Measurements from ENCODE around the gene UBXN10. TPM values are rescaled to one million over a fixed set of nuclear protein-coding genes. Genes with fewer than 3 reads are reported as not detected.

UBXN10 gene
- total RNA-seq, 3 donors from 2014 or later (not counting 1 experiment from before 2014, with no cell fraction given), result 2.5 to 3.6 (median 3.5) TPM

- Mint-ChIP-seq H3K4me1 (no peaks in the 10 kb centered on the region), H3K4me3 (no peak overlapping the region)
- 41% methylated on average over 15 of the region's 15 CpGs for WGBS (ENCODE audit: insufficient coverage)
Measured at GRCh38 chr1:20194757-20195461, 9.0 kb downstream of the UBXN10 start.

GRCh38 chr1:20195462-20195780 is 9.5 kb downstream of the UBXN10 start:
- TF ChIP-seq CTCF (IDR thresholded peaks at IDR 0.05), result peak; percentile 30
- intact Hi-C loops (cut with micrococcal nuclease), result loop anchor here (1.0 to 2.0 kb wide), 3 partner anchors 95 to 277 kb away; no protein-coding TSS in a partner anchor
- peaks cover 6% of the 10 kb centered on the region for H3K4me1 ChIP-seq (ENCODE audit: control insufficient read depth, insufficient read depth, low read length)
- ATAC-seq (no peak), DNase-seq (no peak)
- no peak overlapping the region for H3K4me3 ChIP-seq (ENCODE audit: low read length)
- no peak overlapping the region for H3K27ac Mint-ChIP-seq
- no peaks in the 10 kb centered on the region for H3K36me3 ChIP-seq (ENCODE audit: control insufficient read depth, insufficient read depth, low read length)
- no peaks in the 10 kb centered on the region for H3K4me1 Mint-ChIP-seq
- peaks cover 7 to 11% of the 10 kb centered on the region in 2 donors for H3K27me3 Mint-ChIP-seq (ENCODE audit: low read depth in 2 of 2)
- H3K27me3 ChIP-seq (ENCODE audit: control insufficient read depth, insufficient read depth, low read length), result no peaks in the 10 kb centered on the region
- no peaks in the 10 kb centered on the region for H3K9me3 Mint-ChIP-seq
- 82% methylated on average over 4 of the region's 4 CpGs for WGBS (ENCODE audit: insufficient coverage)
- no peaks in the 10 kb centered on the region for H3K9me3 ChIP-seq (ENCODE audit: control insufficient read depth, insufficient read depth, low read length)
- no peak overlapping the region for H3K4me3 Mint-ChIP-seq
- no peaks in the 10 kb centered on the region for H3K36me3 Mint-ChIP-seq
- no peak overlapping the region for H3K27ac ChIP-seq (ENCODE audit: low read length)

More at GRCh38 chr1:20194757-20195461, 9.0 kb downstream of the UBXN10 start:
- no peaks in the 10 kb centered on the region for H3K27me3 ChIP-seq (ENCODE audit: control insufficient read depth, insufficient read depth, low read length)
- H3K27ac ChIP-seq (ENCODE audit: low read length), result no peak overlapping the region
- peaks cover 6% of the 10 kb centered on the region for H3K4me1 ChIP-seq (ENCODE audit: control insufficient read depth, insufficient read depth, low read length)
- no peaks in the 10 kb centered on the region for H3K36me3 ChIP-seq (ENCODE audit: control insufficient read depth, insufficient read depth, low read length)
- Mint-ChIP-seq H3K36me3 (no peaks in the 10 kb centered on the region), H3K27ac (no peak overlapping the region), H3K9me3 (no peaks in the 10 kb centered on the region), H3K27me3 (ENCODE audit: low read depth in 2 of 2) (peaks cover 2 to 8% of the 10 kb centered on the region in 2 donors)
- no peak overlapping the region for H3K4me3 ChIP-seq (ENCODE audit: low read length)
- no peaks in the 10 kb centered on the region for H3K9me3 ChIP-seq (ENCODE audit: control insufficient read depth, insufficient read depth, low read length)
- peak; percentile 61 to 82 for DNase-seq
- TF ChIP-seq CTCF (IDR thresholded peaks at IDR 0.05), result peak; percentile 82
- intact Hi-C loops (cut with micrococcal nuclease), result loop anchor here (1.0 to 2.0 kb wide), 3 partner anchors 94 to 277 kb away; no protein-coding TSS in a partner anchor
- peak; percentile 68 to 85 (median 81) for ATAC-seq

- WGBS (ENCODE audit: insufficient coverage), result 82% methylated on average over 6 of the region's 6 CpGs
- no peak for TF ChIP-seq CTCF (IDR thresholded peaks at IDR 0.05)
- no peaks in the 10 kb centered on the region for H3K4me1 Mint-ChIP-seq
- H3K27me3 Mint-ChIP-seq (ENCODE audit: low read depth in 2 of 2), result peaks cover 9 to 14% of the 10 kb centered on the region in 2 donors
- H3K4me3 Mint-ChIP-seq, result no peak overlapping the region
- DNase-seq (no peak), ATAC-seq (no peak)
- H3K36me3 Mint-ChIP-seq, result no peaks in the 10 kb centered on the region
- H3K9me3 ChIP-seq (ENCODE audit: control insufficient read depth, insufficient read depth, low read length), result no peaks in the 10 kb centered on the region
- H3K9me3 Mint-ChIP-seq, result no peaks in the 10 kb centered on the region
- no peak overlapping the region for H3K27ac Mint-ChIP-seq
- H3K4me3 ChIP-seq (ENCODE audit: low read length), result no peak overlapping the region
- H3K36me3 ChIP-seq (ENCODE audit: control insufficient read depth, insufficient read depth, low read length), result no peaks in the 10 kb centered on the region
- intact Hi-C loops (cut with micrococcal nuclease), result no loop called here
- H3K27ac ChIP-seq (ENCODE audit: low read length), result no peak overlapping the region
- peaks cover 6% of the 10 kb centered on the region for H3K4me1 ChIP-seq (ENCODE audit: control insufficient read depth, insufficient read depth, low read length)
- H3K27me3 ChIP-seq (ENCODE audit: control insufficient read depth, insufficient read depth, low read length), result no peaks in the 10 kb centered on the region
Measured at GRCh38 chr1:20197329-20197791, 11.5 kb downstream of the UBXN10 start.
